IgD-negative memory B cell (primary cell): ENCODE results near the gene ENDOV. TPM values are rescaled to one million over a fixed set of nuclear protein-coding genes. Genes with fewer than 3 reads are reported as not detected.
A peak's percentile ranks its signal among the peaks of the same experiment; 100 is the strongest.

Experiments
- H3K27ac Mint-ChIP-seq, 3 donors: one replicate each; pipeline ENCODE4 v1.8.0; 2020 to 2022; ENCODE audit warnings: mild to moderate bottlenecking in 3 of 3, mixed read lengths in 3 of 3, moderate library complexity in 1 of 3
- H3K27me3 Mint-ChIP-seq: one replicate; pipeline ENCODE4 v1.8.0; 2021; ENCODE audit warnings: mixed read lengths
- H3K36me3 Mint-ChIP-seq: one replicate; pipeline ENCODE4 v1.8.0; 2020; ENCODE audit warnings: mild to moderate bottlenecking, mixed read lengths
- H3K4me1 Mint-ChIP-seq, 3 donors: one replicate each; pipeline ENCODE4 v1.8.0; 2020 to 2022; ENCODE audit warnings: mixed read lengths in 3 of 3, mild to moderate bottlenecking in 1 of 3
- H3K4me3 Mint-ChIP-seq, 4 donors: one replicate each; pipeline ENCODE4 v1.8.0; 2020 to 2022; ENCODE audit warnings: mild to moderate bottlenecking in 4 of 4, mixed read lengths in 4 of 4, moderate library complexity in 3 of 4
- H3K9me3 Mint-ChIP-seq, 3 donors: one replicate each; pipeline ENCODE4 v1.8.0; 2020 to 2021; ENCODE audit warnings: mixed read lengths in 3 of 3, mild to moderate bottlenecking in 1 of 3
- polyA plus RNA-seq: library from polyadenylated mRNA; unstranded; fragments of 300-500 nt; fragmentation: Illumina TruSeq; gene quantifications from one replicate; pipeline ENCODE4 v1.2.3, GENCODE V29; 2021

The ENDOV gene
- polyA plus RNA-seq, 1 donor from 2014 or later = 11.6 TPM

- peaks cover 6 to 16% (median 10%) of the 10 kb centered on the region in 3 donors for H3K4me1 Mint-ChIP-seq
- H3K27me3 Mint-ChIP-seq = peaks cover 50% of the 10 kb centered on the region
- peak overlapping the region; percentile 74 to 88 (median 82) for H3K4me3 Mint-ChIP-seq
- H3K27ac Mint-ChIP-seq = no peak overlapping the region
- no peaks in the 10 kb centered on the region for H3K36me3 Mint-ChIP-seq
- no peaks in the 10 kb centered on the region for H3K9me3 Mint-ChIP-seq
Measured at GRCh38 chr17:80474961-80475909, 60.3 kb downstream of the ENDOV start.

DNA sequence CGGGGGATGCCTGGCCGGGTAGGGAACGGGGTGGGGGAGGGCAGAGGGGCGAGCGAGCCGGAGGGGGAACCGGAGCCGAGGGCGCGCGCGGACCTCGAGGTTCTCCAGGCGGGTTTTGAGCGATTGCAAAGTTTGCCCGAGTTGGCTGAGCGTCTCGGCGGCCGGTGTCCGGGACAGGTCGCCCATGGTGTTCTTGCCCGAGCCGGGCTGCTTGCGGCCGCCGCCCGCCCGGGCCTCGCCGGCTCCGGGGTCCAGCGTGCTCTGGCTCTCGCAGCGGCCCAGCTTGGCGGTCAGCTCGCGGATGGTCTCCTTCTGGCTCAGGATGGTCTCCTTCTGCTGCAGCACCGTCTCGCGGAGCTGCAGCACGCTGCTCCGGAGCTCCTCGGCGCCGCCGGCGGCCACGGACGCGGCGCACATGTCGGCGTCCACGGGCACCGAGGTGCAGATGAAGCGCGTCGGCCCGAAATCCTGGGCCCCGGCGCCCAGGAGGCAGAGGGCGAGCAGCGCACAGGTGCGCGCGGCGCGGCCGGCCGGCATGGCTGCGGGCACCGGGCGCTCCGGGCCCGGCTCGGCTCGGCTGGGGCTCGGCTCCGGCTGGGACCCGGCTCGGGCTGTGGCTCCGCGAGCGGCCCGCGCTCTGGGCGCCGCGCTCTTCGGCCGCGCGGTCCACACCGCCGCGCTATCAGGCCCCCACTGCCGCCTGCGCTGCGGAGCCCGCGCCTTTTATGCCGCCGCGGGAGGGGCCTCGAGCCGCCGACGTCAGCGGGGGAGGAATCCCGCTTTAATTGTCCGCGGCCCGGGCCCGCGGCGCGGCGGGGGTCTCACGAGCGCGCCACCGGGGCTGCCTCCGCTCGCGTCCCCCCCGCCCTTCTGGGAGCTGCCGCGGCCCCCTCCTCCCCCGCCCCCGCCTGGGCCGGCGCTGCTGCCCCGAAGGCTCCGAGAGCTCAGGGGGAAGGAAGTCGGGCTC lies 61.2 kb downstream of the ENDOV start, which contains the start of gene NPTX1:
Gene NPTX1, minus strand, starts transcription at position 698 of the 967 bp plus-strand sequence. Its CDS starts 161 bp downstream, at position 537.
- Mint-ChIP-seq H3K4me3 (peak within 1 kb of the TSS; percentile 74 to 88 (median 82)), H3K4me1 (peaks cover 6 to 16% (median 12%) of the 10 kb centered on the region in 3 donors), H3K27ac (no peak within 1 kb of the TSS)

DNA sequence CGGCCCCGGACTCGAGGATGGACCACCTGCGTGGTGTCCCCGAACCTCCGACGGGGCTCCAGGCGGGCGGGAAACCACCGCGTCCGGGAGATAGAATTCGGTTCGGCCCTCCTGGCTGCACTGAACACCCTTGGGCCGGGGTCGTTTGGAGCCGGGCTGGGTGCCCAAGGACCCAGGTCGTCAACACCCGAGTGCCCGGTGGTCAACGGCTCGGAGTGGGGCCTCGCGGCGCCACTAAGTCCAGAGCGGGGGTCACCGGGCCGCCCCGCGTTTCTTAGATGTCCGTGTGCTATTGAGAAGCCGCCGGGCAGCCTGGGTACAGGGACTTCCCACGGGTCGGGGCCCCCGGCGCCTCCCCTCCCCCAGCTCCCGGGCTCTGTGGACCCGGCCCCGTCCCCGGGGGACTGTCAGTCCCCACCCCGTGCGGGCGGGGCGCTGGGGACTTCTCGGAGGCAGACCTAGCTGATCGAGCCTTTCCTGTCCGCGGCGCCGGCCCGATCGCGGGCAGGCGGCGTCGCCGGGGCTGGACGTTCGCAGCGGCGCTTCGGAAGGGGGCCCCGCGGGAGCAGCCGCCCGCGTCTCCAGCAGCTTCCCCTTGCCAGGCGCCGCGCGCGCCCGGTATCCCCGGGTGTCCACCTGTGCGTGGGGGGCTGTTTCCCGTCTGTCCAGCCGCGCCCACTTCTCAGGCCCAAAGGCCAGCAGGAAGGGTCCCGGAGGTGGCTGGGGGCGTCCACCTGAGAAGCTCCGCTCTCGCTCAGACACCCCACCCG lies 62.1 kb downstream of the ENDOV start:
- H3K27ac Mint-ChIP-seq = no peak overlapping the region
- peaks cover 52% of the 10 kb centered on the region for H3K27me3 Mint-ChIP-seq
- H3K4me1 Mint-ChIP-seq = peaks cover 6 to 13% (median 9%) of the 10 kb centered on the region in 3 donors
- H3K9me3 Mint-ChIP-seq = no peaks in the 10 kb centered on the region
- H3K36me3 Mint-ChIP-seq = no peaks in the 10 kb centered on the region
- peak overlapping the region in 1 of 4 donors; percentile 58 for H3K4me3 Mint-ChIP-seq

More for the DNA sequence above, 61.2 kb downstream of the ENDOV start, which contains the start of gene NPTX1:
- Mint-ChIP-seq H3K9me3 (no peaks in the 10 kb centered on the region), H3K36me3 (no peaks in the 10 kb centered on the region), H3K27me3 (peaks cover 51% of the 10 kb centered on the region)

- no peaks in the 10 kb centered on the region for H3K9me3 Mint-ChIP-seq
- no peak overlapping the region for H3K4me3 Mint-ChIP-seq
- H3K27me3 Mint-ChIP-seq = peaks cover 54% of the 10 kb centered on the region
- no peak overlapping the region for H3K27ac Mint-ChIP-seq
- peaks cover 6 to 10% (median 6%) of the 10 kb centered on the region in 3 donors for H3K4me1 Mint-ChIP-seq
- H3K36me3 Mint-ChIP-seq = no peaks in the 10 kb centered on the region
Measured at GRCh38 chr17:80477647-80478478, 62.9 kb downstream of the ENDOV start.

DNA sequence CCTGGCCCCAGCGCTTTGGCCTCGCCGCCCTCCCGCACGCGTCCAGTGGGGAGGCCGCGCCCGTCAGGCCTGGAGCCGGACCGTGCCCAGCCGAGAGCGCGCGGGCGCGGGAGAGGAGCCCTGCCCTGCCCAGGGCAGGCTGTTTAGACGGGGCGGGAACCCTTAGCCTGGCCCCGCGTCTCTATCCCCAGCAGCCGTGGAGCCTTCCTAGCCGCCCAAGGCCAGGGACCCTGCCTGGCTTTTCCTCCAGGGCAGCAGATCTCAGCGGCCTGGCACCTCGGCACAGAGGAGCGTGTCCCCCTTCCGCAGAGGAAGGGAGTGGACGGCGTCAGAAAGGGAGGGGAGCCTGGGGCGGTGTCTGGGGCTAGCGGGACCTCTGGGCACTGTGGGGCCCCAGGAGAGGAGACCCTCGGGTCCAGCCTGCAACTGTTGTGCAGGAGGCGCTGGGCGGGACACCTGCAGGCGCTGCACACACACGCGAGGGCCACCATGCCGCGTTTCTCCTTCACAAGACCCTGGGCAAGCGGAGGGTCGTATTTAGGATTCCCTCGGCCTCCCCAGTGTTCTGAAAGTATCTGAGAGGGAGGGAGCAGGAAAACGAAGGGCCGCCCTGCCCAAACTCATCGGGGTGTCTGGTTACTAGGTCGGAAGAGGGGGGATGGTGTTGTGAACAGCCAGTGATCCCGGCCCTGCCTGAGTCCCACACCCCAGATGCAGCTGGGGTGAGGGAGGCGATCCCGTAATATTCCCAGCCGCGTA lies 63.7 kb downstream of the ENDOV start:
- H3K4me1 Mint-ChIP-seq = peaks cover 6 to 10% (median 6%) of the 10 kb centered on the region in 3 donors
- peaks cover 51% of the 10 kb centered on the region for H3K27me3 Mint-ChIP-seq
- H3K27ac Mint-ChIP-seq = no peak overlapping the region
- peak overlapping the region; percentile 34 to 88 (median 67) for H3K4me3 Mint-ChIP-seq
- no peaks in the 10 kb centered on the region for H3K9me3 Mint-ChIP-seq
- no peaks in the 10 kb centered on the region for H3K36me3 Mint-ChIP-seq

DNA sequence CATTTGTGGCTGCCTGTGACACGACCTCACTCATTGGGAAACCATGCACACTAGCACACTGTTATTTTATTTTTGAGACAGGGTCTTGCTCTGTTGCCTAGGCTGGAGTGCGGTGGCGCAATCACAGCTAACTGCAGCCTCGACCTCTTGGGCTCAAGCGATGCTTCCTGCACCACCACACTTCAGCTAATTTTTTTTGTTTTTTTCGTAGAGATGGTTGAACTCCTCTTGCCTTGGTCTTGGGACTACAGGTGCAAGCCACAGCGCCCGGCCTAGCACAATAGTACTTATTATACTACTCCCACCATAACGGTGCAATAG lies 64.2 kb downstream of the ENDOV start:
- Mint-ChIP-seq H3K9me3 (no peaks in the 10 kb centered on the region), H3K27ac (no peak overlapping the region), H3K4me3 (peak overlapping the region; percentile 34 to 88 (median 67)), H3K4me1 (peaks cover 6 to 10% (median 6%) of the 10 kb centered on the region in 3 donors), H3K27me3 (peaks cover 47% of the 10 kb centered on the region), H3K36me3 (no peaks in the 10 kb centered on the region)

DNA sequence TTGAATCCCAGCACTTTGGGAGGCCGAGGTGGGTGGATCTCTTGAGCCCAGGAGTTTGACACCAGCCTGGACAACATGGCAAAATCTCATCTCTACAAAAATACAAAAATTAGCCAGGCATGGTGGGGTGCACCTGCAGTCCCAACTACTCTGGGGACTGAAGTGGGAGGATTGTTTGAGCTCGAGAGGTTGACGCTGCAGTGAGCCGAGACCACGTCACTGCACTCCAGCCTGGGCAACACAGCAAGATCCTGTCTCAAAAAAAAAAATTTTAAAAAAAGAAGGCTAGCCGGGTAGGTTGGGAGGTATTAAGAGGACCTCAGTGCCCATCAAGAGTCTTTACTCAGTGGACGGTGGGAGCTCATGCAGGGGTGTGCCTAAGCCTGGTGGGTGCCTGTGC lies 65.3 kb downstream of the ENDOV start:
- Mint-ChIP-seq H3K27me3 (peaks cover 38% of the 10 kb centered on the region), H3K9me3 (no peaks in the 10 kb centered on the region), H3K4me3 (no peak overlapping the region), H3K36me3 (no peaks in the 10 kb centered on the region), H3K4me1 (peaks cover 0 to 3% (median 2%) of the 10 kb centered on the region in 3 donors), H3K27ac (no peak overlapping the region)

GRCh38 chr17:80481284-80482057 lies 66.5 kb downstream of the ENDOV start:
- Mint-ChIP-seq H3K9me3 (no peaks in the 10 kb centered on the region), H3K27ac (peak overlapping the region in 1 of 3 donors; percentile 48), H3K27me3 (peaks cover 40% of the 10 kb centered on the region), H3K4me1 (peaks cover 0 to 2% (median 0%) of the 10 kb centered on the region in 3 donors), H3K4me3 (no peak overlapping the region), H3K36me3 (no peaks in the 10 kb centered on the region)

DNA sequence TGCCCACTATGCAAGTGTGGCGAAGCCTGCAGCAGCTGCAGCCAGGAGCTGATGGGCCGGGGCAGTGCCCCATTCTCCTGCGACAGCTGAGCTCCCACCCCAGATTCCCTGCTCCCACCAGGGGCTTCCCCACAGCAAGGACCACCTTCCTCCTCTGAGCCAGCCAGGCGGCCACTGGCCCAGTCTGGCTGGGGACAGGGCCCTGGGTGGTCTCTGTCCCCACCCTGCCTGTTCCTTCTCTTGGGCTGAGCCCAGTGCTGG lies 67.0 kb downstream of the ENDOV start:
- Mint-ChIP-seq H3K27me3 (peaks cover 40% of the 10 kb centered on the region), H3K4me3 (no peak overlapping the region), H3K4me1 (peaks cover 0 to 2% (median 0%) of the 10 kb centered on the region in 3 donors), H3K9me3 (no peaks in the 10 kb centered on the region), H3K36me3 (no peaks in the 10 kb centered on the region), H3K27ac (peak overlapping the region in 1 of 3 donors; percentile 48)

DNA sequence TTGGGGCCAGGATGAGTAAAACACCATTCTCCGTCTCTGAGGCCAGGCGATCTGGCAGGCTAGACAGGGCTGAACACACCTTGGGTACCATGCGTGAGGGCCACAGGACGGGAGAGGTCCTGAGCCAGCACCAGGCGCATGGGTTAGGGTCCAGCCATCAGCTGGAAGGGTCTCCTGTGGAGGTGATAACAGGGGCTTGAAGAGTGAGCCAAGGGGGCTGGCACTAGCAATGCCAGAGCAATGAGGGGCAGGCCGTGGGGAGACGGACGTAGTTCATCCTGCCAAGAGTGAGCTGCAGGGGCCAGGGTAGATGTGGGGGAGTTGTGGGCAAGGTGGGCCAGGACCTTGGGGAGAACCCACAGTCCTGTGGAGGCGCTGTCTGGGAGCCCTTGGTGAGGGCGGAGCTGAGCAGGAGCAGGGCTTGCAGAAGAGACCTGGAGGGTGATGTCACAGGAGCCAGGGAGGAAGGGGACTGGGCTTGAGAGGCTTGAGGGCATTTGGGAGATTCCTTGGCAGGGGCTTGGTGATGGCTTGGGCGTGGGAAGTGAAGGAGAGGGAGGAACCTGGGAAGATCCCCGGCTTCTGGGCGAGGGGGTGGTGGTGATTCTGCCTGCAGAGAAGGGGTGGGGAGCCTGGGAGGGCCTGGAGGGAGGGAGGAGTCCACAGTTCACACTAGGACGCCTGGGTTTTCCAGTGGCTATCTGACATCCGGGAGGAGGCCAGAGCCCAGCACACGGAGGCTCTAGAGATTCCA lies 67.8 kb downstream of the ENDOV start:
- H3K4me1 Mint-ChIP-seq = peaks cover 0 to 2% (median 0%) of the 10 kb centered on the region in 3 donors
- peak overlapping the region in 2 of 4 donors; percentile 14 to 31 for H3K4me3 Mint-ChIP-seq
- H3K36me3 Mint-ChIP-seq = no peaks in the 10 kb centered on the region
- H3K9me3 Mint-ChIP-seq = no peaks in the 10 kb centered on the region
- peak overlapping the region in 1 of 3 donors; percentile 48 for H3K27ac Mint-ChIP-seq
- peaks cover 40% of the 10 kb centered on the region for H3K27me3 Mint-ChIP-seq

- Mint-ChIP-seq H3K27ac (peak overlapping the region in 1 of 3 donors; percentile 70), H3K36me3 (no peaks in the 10 kb centered on the region), H3K4me1 (peaks cover 0 to 2% (median 0%) of the 10 kb centered on the region in 3 donors), H3K27me3 (peaks cover 27% of the 10 kb centered on the region), H3K9me3 (peaks cover 0 to 2% (median 0%) of the 10 kb centered on the region in 3 donors), H3K4me3 (no peak overlapping the region)
Measured at GRCh38 chr17:80485846-80486245, 70.9 kb downstream of the ENDOV start.

GRCh38 chr17:80486692-80487091 lies 71.7 kb downstream of the ENDOV start:
- peaks cover 19% of the 10 kb centered on the region for H3K27me3 Mint-ChIP-seq
- no peaks in the 10 kb centered on the region for H3K36me3 Mint-ChIP-seq

More at GRCh38 chr17:80486692-80487091, 71.7 kb downstream of the ENDOV start:
- Mint-ChIP-seq H3K9me3 (peaks cover 0 to 2% (median 0%) of the 10 kb centered on the region in 3 donors), H3K4me3 (no peak overlapping the region), H3K4me1 (no peaks in the 10 kb centered on the region), H3K27ac (no peak overlapping the region)
